Panc1 (cell line): Measurements from ENCODE around the gene LYST.

ENCODE experiments used
- POLR2AphosphoS5 ChIP-seq: IDR thresholded peaks from 2 replicates; pipeline ENCODE4 v1.6.1; 2012; ENCODE audit warnings: mild to moderate bottlenecking, low read depth, low read length, moderate library complexity
- SIN3A ChIP-seq: IDR thresholded peaks from 2 replicates; pipeline ENCODE4 v1.6.1; 2012; ENCODE audit warnings: low read depth, mild to moderate bottlenecking, low read length, moderate library complexity, borderline replicate concordance; ENCODE audit not compliant: insufficient read depth
- TCF7L2 ChIP-seq: IDR thresholded peaks from 2 replicates; pipeline ENCODE4 v1.6.1; 2011; ENCODE audit warnings: mild to moderate bottlenecking, low read depth, low read length, inconsistent platforms
- TF ChIP-seq, protein P1 (sequence below): fragments of 450-650 bp; IDR thresholded peaks from 2 replicates; pipeline ENCODE4 v1.5.1; 2017; ENCODE audit warnings: mild to moderate bottlenecking
- TF ChIP-seq, protein P2 (sequence below), 2 experiments: IDR thresholded peaks; 2 replicates each; pipeline ENCODE4 v1.6.1; 2011 to 2012; ENCODE audit warnings: low read depth in 2 of 2, control low read depth in 1 of 2, low read length in 1 of 2, mild to moderate bottlenecking in 1 of 2, moderate library complexity in 1 of 2; ENCODE audit not compliant: insufficient read depth in 1 of 2

DNA sequence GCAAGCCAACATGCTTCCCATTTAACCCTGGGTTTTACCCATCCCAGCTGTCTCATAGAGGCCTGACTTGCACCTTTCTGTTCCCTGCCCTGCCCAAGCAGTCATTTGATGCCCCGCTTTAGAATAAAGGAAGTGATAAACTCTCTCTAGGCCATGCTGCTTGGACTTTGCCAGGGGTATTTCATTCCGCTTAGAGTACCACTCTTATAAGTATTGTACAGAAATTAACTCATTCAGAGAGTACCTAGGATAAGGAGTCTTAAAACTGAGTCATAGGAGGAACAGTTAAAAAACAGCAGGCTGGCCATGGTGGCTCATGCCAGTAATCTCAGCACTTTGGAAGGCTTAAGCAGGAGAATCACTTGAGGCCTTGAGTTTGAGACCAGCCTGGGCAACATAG lies 21.0 kb upstream of the LYST start:
- TF ChIP-seq, protein P1, sequence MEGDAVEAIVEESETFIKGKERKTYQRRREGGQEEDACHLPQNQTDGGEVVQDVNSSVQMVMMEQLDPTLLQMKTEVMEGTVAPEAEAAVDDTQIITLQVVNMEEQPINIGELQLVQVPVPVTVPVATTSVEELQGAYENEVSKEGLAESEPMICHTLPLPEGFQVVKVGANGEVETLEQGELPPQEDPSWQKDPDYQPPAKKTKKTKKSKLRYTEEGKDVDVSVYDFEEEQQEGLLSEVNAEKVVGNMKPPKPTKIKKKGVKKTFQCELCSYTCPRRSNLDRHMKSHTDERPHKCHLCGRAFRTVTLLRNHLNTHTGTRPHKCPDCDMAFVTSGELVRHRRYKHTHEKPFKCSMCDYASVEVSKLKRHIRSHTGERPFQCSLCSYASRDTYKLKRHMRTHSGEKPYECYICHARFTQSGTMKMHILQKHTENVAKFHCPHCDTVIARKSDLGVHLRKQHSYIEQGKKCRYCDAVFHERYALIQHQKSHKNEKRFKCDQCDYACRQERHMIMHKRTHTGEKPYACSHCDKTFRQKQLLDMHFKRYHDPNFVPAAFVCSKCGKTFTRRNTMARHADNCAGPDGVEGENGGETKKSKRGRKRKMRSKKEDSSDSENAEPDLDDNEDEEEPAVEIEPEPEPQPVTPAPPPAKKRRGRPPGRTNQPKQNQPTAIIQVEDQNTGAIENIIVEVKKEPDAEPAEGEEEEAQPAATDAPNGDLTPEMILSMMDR: no peak
- TF ChIP-seq POLR2AphosphoS5 (no peak), TCF7L2 (no peak), SIN3A (no peak)
- TF ChIP-seq, protein P2, sequence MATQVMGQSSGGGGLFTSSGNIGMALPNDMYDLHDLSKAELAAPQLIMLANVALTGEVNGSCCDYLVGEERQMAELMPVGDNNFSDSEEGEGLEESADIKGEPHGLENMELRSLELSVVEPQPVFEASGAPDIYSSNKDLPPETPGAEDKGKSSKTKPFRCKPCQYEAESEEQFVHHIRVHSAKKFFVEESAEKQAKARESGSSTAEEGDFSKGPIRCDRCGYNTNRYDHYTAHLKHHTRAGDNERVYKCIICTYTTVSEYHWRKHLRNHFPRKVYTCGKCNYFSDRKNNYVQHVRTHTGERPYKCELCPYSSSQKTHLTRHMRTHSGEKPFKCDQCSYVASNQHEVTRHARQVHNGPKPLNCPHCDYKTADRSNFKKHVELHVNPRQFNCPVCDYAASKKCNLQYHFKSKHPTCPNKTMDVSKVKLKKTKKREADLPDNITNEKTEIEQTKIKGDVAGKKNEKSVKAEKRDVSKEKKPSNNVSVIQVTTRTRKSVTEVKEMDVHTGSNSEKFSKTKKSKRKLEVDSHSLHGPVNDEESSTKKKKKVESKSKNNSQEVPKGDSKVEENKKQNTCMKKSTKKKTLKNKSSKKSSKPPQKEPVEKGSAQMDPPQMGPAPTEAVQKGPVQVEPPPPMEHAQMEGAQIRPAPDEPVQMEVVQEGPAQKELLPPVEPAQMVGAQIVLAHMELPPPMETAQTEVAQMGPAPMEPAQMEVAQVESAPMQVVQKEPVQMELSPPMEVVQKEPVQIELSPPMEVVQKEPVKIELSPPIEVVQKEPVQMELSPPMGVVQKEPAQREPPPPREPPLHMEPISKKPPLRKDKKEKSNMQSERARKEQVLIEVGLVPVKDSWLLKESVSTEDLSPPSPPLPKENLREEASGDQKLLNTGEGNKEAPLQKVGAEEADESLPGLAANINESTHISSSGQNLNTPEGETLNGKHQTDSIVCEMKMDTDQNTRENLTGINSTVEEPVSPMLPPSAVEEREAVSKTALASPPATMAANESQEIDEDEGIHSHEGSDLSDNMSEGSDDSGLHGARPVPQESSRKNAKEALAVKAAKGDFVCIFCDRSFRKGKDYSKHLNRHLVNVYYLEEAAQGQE (IDR thresholded peaks at IDR 0.05; ENCODE audit: insufficient read depth in 1 of 2, low read depth in 2 of 2, low read length in 1 of 2): no peak
